ENCODE data around the gene CLDN24.

Gene CLDN24

GRCh38 chr4:183320211-183321059 lies 1.8 kb downstream of the CLDN24 start, which contains the start of gene CLDN22:
CLDN22 (minus strand) TSS chr4:183320276; CDS start chr4:183320218, 58 bp downstream.
- no peaks in the 10 kb centered on the region for H3K27me3 ChIP-seq (ENCODE audit: insufficient read depth, poor library complexity, severe bottlenecking)
- TF ChIP-seq SPI1 (IDR thresholded peaks at IDR 0.05; ENCODE audit: borderline replicate concordance, low read depth): no peak
- no peak for TF ChIP-seq POLR2AphosphoS5 (IDR thresholded peaks at IDR 0.05; ENCODE audit: low read depth)
- no peak for TF ChIP-seq GABPA (IDR thresholded peaks at IDR 0.05; ENCODE audit: low read depth)
- TF ChIP-seq REST (IDR thresholded peaks at IDR 0.05; ENCODE audit: insufficient replicate concordance, low read depth): no peak
- no peak for TF ChIP-seq CTCF (IDR thresholded peaks at IDR 0.05; ENCODE audit: insufficient read depth, low read length)
- no peak for DNase-seq (ENCODE audit: low read depth in 1 of 2, low spot score in 1 of 2)

GRCh38 chr4:183318656-183319055 lies 3.6 kb downstream of the CLDN24 start:
- TF ChIP-seq CTCF (IDR thresholded peaks at IDR 0.05; ENCODE audit: insufficient read depth, low read length): no peak
- no peak for TF ChIP-seq SPI1 (IDR thresholded peaks at IDR 0.05; ENCODE audit: borderline replicate concordance, low read depth)
- TF ChIP-seq REST (IDR thresholded peaks at IDR 0.05; ENCODE audit: insufficient replicate concordance, low read depth): no peak
- no peak for TF ChIP-seq GABPA (IDR thresholded peaks at IDR 0.05; ENCODE audit: low read depth)
- TF ChIP-seq POLR2AphosphoS5 (IDR thresholded peaks at IDR 0.05; ENCODE audit: low read depth): no peak
- no peaks in the 10 kb centered on the region for H3K27me3 ChIP-seq (ENCODE audit: insufficient read depth, poor library complexity, severe bottlenecking)
- no peak for DNase-seq (ENCODE audit: low read depth in 1 of 2, low spot score in 1 of 2)

More at GRCh38 chr4:183320211-183321059, 1.8 kb downstream of the CLDN24 start, which contains the start of gene CLDN22:
- Histone ChIP-seq H3K27ac (replicated peaks) (no peak within 1 kb of the TSS), H3K4me3 (replicated peaks; ENCODE audit: insufficient read depth, low read length) (no peak within 1 kb of the TSS)

DNA sequence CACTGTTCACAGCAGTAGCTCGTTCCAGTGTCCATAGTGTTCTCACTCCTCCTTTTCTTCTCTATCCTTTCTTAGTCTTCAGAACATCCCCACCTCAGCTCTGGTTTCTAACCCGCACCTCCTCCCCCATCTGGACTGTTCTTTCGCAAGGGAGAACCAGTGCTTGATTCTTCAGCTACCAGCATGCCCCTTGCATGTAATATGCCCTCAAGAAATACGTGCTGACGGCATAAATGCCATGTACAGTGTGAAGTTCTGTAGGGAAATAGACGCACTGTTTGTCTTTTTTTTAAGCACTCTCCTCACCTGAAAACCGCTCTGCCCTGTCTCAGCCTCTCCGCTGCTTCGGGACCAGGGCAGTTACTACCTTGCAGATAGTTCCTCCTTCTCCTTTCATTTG lies 7.4 kb downstream of the CLDN24 start:
- TF ChIP-seq SPI1 (IDR thresholded peaks at IDR 0.05; ENCODE audit: borderline replicate concordance, low read depth) (no peak), CTCF (IDR thresholded peaks at IDR 0.05; ENCODE audit: insufficient read depth, low read length) (no peak), REST (IDR thresholded peaks at IDR 0.05; ENCODE audit: insufficient replicate concordance, low read depth) (no peak), POLR2AphosphoS5 (IDR thresholded peaks at IDR 0.05; ENCODE audit: low read depth) (no peak), GABPA (IDR thresholded peaks at IDR 0.05; ENCODE audit: low read depth) (no peak)
- Histone ChIP-seq H3K27me3 (ENCODE audit: insufficient read depth, poor library complexity, severe bottlenecking) (no peaks in the 10 kb centered on the region), H3K27ac (replicated peaks) (no peak overlapping the region), H3K4me3 (replicated peaks; ENCODE audit: insufficient read depth, low read length) (no peak overlapping the region)
- DNase-seq (ENCODE audit: low read depth in 1 of 2, low spot score in 1 of 2): no peak

More at GRCh38 chr4:183318656-183319055, 3.6 kb downstream of the CLDN24 start:
- no peak overlapping the region for H3K27ac ChIP-seq (replicated peaks)
- no peak overlapping the region for H3K4me3 ChIP-seq (replicated peaks; ENCODE audit: insufficient read depth, low read length)
